Retinal pigment epithelial cell (primary cell): ENCODE data around the gene FLT4.

ENCODE experiments used
- DNase-seq: peaks from one replicate; pipeline ENCODE4 v3.0.0-alpha.2; 2010; ENCODE audit warnings: low read depth
- H3K4me3 ChIP-seq: 2 replicates; pipeline ENCODE4 v1.5.1; 2011; ENCODE audit warnings: mild to moderate bottlenecking, low read length, control low read depth, moderate library complexity
- CTCF ChIP-seq: conservative IDR thresholded peaks from 2 replicates; pipeline ENCODE4 v1.5.1; 2011; ENCODE audit warnings: low read depth, low read length, control low read depth, inconsistent platforms

FLT4 gene

GRCh38 chr5:180649297-180650039, at the start of gene FLT4:
Gene FLT4, minus strand, starts transcription at chr5:180649600. Its CDS starts 55 bp downstream, at chr5:180649545.
- no peak for DNase-seq
- H3K4me3 ChIP-seq: no peak within 1 kb of the TSS
- no peak for TF ChIP-seq CTCF

GRCh38 chr5:180699042-180699441, 49.6 kb upstream of the FLT4 start:
- no peak for TF ChIP-seq CTCF
- no peak overlapping the region for H3K4me3 ChIP-seq
- DNase-seq: no peak

GRCh38 chr5:180696116-180696515, 46.7 kb upstream of the FLT4 start:
- no peak for TF ChIP-seq CTCF
- no peak overlapping the region for H3K4me3 ChIP-seq
- DNase-seq: no peak

GRCh38 chr5:180692429-180692828, 43.0 kb upstream of the FLT4 start:
- no peak for TF ChIP-seq CTCF
- no peak for DNase-seq
- no peak overlapping the region for H3K4me3 ChIP-seq

GRCh38 chr5:180691046-180691445, 41.6 kb upstream of the FLT4 start:
- no peak for TF ChIP-seq CTCF
- no peak overlapping the region for H3K4me3 ChIP-seq
- no peak for DNase-seq

GRCh38 chr5:180690562-180690961, 41.2 kb upstream of the FLT4 start:
- H3K4me3 ChIP-seq: no peak overlapping the region
- no peak for DNase-seq
- no peak for TF ChIP-seq CTCF

- TF ChIP-seq CTCF: no peak
- H3K4me3 ChIP-seq: no peak overlapping the region
- DNase-seq: no peak
Observed at GRCh38 chr5:180689775-180690174, 40.4 kb upstream of the FLT4 start.
